Left lung (tissue), 10 donors: ENCODE results near the gene AKAP8L. TPM values are rescaled to one million over a fixed set of nuclear protein-coding genes. Genes with fewer than 3 reads are reported as not detected.

Source experiments
- ATAC-seq: fragments of 200-7000 bp; cut with Tn5 transposase; one replicate; pipeline ENCODE4 v1.9.1; 2020; ENCODE audit warnings: moderate library complexity
- DNase-seq, 4 donors: peaks; one replicate each; pipeline ENCODE4 v3.0.0-alpha.2; 2013 to 2020
- H3K27ac ChIP-seq, 2 donors: fragments of 200-600 bp; sonication (generic) in 1 of 2; one replicate each; pipeline versions ENCODE4 v1.5.0 to v1.8.0; 2020 to 2021
- H3K27me3 ChIP-seq, 2 donors: fragments of 200-600 bp; sonication (generic) in 1 of 2; one replicate each; pipeline versions ENCODE4 v1.5.0 to v1.8.0; 2020 to 2021
- H3K36me3 ChIP-seq, 2 donors: fragments of 200-600 bp; sonication (generic) in 1 of 2; one replicate each; pipeline versions ENCODE4 v1.5.0 to v1.8.0; 2020 to 2021
- H3K4me1 ChIP-seq, 2 donors: fragments of 200-600 bp; one replicate each; pipeline ENCODE4 v1.8.0; 2021
- H3K4me3 ChIP-seq, 2 donors: fragments of 200-600 bp; sonication (generic) in 1 of 2; one replicate each; pipeline versions ENCODE4 v1.5.0 to v1.8.0; 2020 to 2021; ENCODE audit warnings: mild to moderate bottlenecking in 1 of 2
- H3K9me3 ChIP-seq, 2 donors: fragments of 200-600 bp; sonication (generic) in 1 of 2; one replicate each; pipeline versions ENCODE4 v1.5.0 to v1.8.0; 2020 to 2021
- intact Hi-C, 2 donors: fragments of 100-400 bp; cut with DNase I; formaldehyde crosslinking; loops; one replicate each; pipeline versions ENCODE4 v1.11.2 to v1.14.2; 2022
- polyA plus RNA-seq, 6 donors: library from polyadenylated mRNA; unstranded; fragments of 120-200 nt; gene quantifications; one replicate each; pipeline ENCODE4 v1.2.1, GENCODE V29; 2013; ENCODE audit not compliant: insufficient read length in 6 of 6
- total RNA-seq, 2 donors: library from RNA; stranded (reverse); fragmentation: NEBNext Ultra II Directional; extraction: Animal tissue kit (Norgen Biotek cat#: 25700); gene quantifications; one replicate each; pipeline ENCODE4 v1.2.1, GENCODE V29; 2021
- TF ChIP-seq, protein P1 (sequence below), 2 donors: fragments of 200-600 bp; sonication (generic) in 1 of 2; IDR thresholded peaks; one replicate each; pipeline versions ENCODE4 v1.5.0 to v1.8.0; 2021; ENCODE audit warnings: antibody characterized with exemption in 2 of 2
- donor health status: DM: no; HTN: yes; CAD: no.
- donor health status: DM: no; HTN: no; CAD: no.

The AKAP8L gene
- total and polyA plus RNA-seq, 8 donors: 76.4 to 129 (median 107) TPM

DNA sequence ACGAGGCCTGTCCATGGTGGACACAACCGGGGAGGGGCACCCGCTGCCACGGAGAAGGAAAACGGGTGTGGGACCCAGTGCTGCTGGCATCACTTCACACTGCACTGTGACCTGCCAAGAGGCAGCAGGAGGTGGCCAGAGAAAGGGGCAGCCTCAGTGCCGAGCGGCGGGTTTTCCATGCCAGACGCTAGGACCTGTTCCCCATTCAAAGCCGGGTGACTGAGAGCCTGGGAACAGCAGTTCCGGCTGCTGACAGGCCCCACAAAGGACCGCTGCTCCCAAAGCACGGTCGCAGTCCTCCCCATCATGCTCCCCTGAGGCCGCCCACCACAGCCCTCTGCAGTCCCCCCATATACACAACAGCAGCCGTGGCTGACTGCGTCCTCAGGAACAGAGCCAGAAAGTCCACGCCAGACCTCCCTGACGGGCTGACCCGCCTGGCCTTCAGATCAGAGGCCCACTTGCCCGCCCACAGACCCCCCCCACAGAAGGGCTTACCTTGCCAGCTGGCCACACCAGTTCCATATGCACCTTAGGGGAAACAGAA is 44.6 kb downstream of the AKAP8L start:
- intact Hi-C loops: no loop called here
- peak overlapping the region in 1 of 2 donors; percentile 33 for H3K27ac ChIP-seq
- ATAC-seq (no peak), DNase-seq (peak in 1 of 4 donors; percentile 65)
- peaks cover 3 to 32% of the 10 kb centered on the region in 2 donors for H3K4me1 ChIP-seq
- H3K4me3 ChIP-seq: no peak overlapping the region
- peaks cover 0 to 61% of the 10 kb centered on the region in 2 donors for H3K36me3 ChIP-seq
- no peaks in the 10 kb centered on the region for H3K27me3 ChIP-seq
- TF ChIP-seq, protein P1, sequence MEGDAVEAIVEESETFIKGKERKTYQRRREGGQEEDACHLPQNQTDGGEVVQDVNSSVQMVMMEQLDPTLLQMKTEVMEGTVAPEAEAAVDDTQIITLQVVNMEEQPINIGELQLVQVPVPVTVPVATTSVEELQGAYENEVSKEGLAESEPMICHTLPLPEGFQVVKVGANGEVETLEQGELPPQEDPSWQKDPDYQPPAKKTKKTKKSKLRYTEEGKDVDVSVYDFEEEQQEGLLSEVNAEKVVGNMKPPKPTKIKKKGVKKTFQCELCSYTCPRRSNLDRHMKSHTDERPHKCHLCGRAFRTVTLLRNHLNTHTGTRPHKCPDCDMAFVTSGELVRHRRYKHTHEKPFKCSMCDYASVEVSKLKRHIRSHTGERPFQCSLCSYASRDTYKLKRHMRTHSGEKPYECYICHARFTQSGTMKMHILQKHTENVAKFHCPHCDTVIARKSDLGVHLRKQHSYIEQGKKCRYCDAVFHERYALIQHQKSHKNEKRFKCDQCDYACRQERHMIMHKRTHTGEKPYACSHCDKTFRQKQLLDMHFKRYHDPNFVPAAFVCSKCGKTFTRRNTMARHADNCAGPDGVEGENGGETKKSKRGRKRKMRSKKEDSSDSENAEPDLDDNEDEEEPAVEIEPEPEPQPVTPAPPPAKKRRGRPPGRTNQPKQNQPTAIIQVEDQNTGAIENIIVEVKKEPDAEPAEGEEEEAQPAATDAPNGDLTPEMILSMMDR (IDR thresholded peaks at IDR 0.05): no peak
- no peaks in the 10 kb centered on the region for H3K9me3 ChIP-seq

DNA sequence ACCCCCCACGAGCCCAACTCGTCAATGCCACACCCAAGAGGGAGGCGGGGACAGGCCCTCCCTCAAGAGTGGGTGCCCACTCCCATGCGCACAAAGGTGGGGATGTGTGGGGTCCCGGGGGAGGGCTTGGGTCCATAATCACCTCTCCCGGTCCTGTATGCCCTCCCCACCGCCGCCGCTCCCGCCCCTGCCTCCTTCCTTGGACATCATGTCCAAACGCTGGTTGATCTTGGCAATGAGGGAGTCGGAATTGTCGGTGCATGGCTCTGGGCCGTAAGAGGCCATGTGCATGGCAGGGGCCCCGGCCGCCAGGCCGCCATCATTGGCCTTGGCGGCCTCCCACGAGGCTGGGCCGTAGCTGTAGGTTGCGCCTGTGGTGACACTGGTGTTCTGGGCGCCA is 45.1 kb downstream of the AKAP8L start:
- TF ChIP-seq, protein P1 (IDR thresholded peaks at IDR 0.05): no peak
- Histone ChIP-seq H3K4me3 (no peak overlapping the region), H3K27ac (no peak overlapping the region), H3K9me3 (no peaks in the 10 kb centered on the region), H3K27me3 (no peaks in the 10 kb centered on the region), H3K36me3 (peaks cover 0 to 66% of the 10 kb centered on the region in 2 donors), H3K4me1 (peaks cover 3 to 32% of the 10 kb centered on the region in 2 donors)
- ATAC-seq (no peak), DNase-seq (peak in 1 of 4 donors; percentile 75)
- intact Hi-C loops: no loop called here

DNA sequence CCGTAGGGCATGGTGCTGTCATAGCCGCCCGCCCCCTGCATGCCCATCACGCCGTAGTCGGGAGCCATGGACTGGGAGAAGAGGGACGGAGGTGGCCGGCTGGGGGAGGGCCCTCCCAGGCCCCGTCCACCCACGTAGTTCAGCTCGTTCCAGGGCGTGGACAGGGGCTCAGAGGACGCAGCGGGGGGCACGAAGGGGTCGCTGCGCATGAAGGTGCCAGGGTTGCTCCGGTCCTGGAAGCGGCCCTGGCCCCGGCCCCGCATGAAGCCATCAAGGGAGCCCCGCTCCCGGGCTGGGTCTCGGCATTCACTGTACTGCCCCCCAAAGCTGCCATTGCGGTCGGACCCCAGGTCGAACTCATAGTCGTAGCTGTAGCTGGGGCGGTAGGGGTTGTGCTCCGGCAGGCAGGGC is 45.9 kb downstream of the AKAP8L start:
- TF ChIP-seq, protein P1 (IDR thresholded peaks at IDR 0.05): no peak
- Histone ChIP-seq H3K4me3 (no peak overlapping the region), H3K27me3 (no peaks in the 10 kb centered on the region), H3K4me1 (peaks cover 3 to 29% of the 10 kb centered on the region in 2 donors), H3K27ac (no peak overlapping the region), H3K9me3 (no peaks in the 10 kb centered on the region), H3K36me3 (peaks cover 0 to 74% of the 10 kb centered on the region in 2 donors)
- DNase-seq: peak in 1 of 4 donors; percentile 73
- ATAC-seq: no peak
- intact Hi-C loops: no loop called here

DNA sequence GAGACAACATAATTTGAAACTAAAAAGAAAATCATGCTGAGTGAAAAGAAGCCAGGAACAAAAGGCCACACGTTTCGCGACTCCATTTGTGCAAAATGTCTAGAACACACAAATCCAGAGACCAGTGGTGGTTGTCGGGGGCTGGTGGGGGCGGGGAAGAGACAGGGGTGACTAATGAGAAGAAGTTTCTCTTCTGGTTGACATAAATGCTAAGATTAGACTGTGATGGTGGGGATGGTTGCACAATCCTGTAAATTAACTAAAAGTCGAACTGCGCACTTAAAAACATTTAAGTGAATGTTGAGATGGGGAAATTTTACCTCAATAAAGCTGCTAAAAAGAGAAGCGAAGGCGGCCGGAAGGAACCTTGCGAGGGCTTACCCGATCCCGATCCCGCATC is 46.3 kb downstream of the AKAP8L start:
- intact Hi-C loops: no loop called here
- no peak for ATAC-seq
- H3K27me3 ChIP-seq: no peaks in the 10 kb centered on the region
- no peak overlapping the region for H3K4me3 ChIP-seq
- no peak for DNase-seq
- peaks cover 0 to 78% of the 10 kb centered on the region in 2 donors for H3K36me3 ChIP-seq
- no peaks in the 10 kb centered on the region for H3K9me3 ChIP-seq
- H3K27ac ChIP-seq: no peak overlapping the region
- TF ChIP-seq, protein P1 (IDR thresholded peaks at IDR 0.05): no peak
- peaks cover under 1 to 25% of the 10 kb centered on the region in 2 donors for H3K4me1 ChIP-seq

DNA sequence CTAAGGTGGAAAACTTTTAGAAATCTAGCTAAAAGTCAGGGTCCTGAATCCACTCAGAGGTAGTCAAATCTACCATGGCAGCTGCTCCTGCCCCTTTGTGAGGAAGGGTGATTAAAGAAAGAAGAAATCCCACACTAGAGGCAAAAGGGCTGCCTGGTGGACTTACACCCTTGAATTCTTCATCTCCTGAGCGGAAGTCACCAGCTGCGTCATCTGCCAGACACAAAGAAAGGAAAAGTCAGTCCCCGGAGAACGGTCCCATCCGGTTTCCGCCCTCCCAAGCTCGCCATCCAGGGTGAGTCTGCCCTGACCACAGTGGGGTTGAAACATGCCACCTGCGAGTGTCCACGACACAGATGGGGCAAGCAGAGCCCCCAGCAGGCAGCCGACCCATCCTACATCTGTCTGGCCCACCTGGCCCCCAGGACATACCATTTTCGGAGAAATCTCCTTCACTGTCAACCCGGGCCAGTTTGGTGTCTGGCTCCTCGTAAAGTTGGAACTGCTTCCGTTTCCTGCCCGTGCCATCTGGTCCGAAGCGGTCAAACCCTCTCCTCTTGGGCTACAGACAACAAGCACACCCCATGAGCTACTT is 46.9 kb downstream of the AKAP8L start:
- H3K9me3 ChIP-seq: no peaks in the 10 kb centered on the region
- H3K4me1 ChIP-seq: peaks cover 0 to 19% of the 10 kb centered on the region in 2 donors
- ATAC-seq (no peak), DNase-seq (no peak)
- H3K27ac ChIP-seq: no peak overlapping the region
- H3K36me3 ChIP-seq: peaks cover 0 to 84% of the 10 kb centered on the region in 2 donors
- H3K4me3 ChIP-seq: no peak overlapping the region
- TF ChIP-seq, protein P1 (IDR thresholded peaks at IDR 0.05): no peak
- intact Hi-C loops: no loop called here
- no peaks in the 10 kb centered on the region for H3K27me3 ChIP-seq
